GM12878 (cell line): ENCODE data around the gene MIA2. TPM values are rescaled to one million over a fixed set of nuclear protein-coding genes. Genes with fewer than 3 reads are reported as not detected.

Experiments
- ATAC-seq: fragments of 200-7000 bp; cut with Tn5 transposase; 3 replicates; pipeline ENCODE4 v1.9.1; 2020; ENCODE audit warnings: mild to moderate bottlenecking, moderate library complexity
- BruUV-seq: library from RNA; stranded (reverse); fragments of 400-500 nt; replicated peaks from 2 replicates; lab custom pipeline; 2021; lab: Mats Ljungman, UMichigan
- CTCF ChIA-PET: fragments of 300-600 bp; sonication (Branson Sonifier 250); formaldehyde crosslinking; extraction: SDS; loops from one replicate; lab custom pipeline; 2021; ENCODE audit warnings: inconsistent platforms; lab: Yijun Ruan, JAX
- POLR2A ChIA-PET: fragments of 350-600 bp; formaldehyde crosslinking; extraction: SDS; loops from one replicate; lab custom pipeline; 2021; ENCODE audit warnings: inconsistent platforms; lab: Charles Lee
- RAD21 ChIA-PET: fragments of 300-600 bp; sonication (Branson Sonifier 250); formaldehyde crosslinking; loops from one replicate; lab custom pipeline; 2023; ENCODE audit warnings: antibody characterized with exemption; ENCODE audit not compliant: unreplicated experiment; lab: Charles Lee
- SMC1A ChIA-PET: fragments of 300-600 bp; sonication (Branson Sonifier 250); formaldehyde crosslinking; loops from one replicate; lab custom pipeline; 2023; ENCODE audit not compliant: unreplicated experiment, uncharacterized antibody; lab: Charles Lee
- DNase-seq: peaks from one replicate; pipeline ENCODE4 v3.0.0-alpha.2; 2011; ENCODE audit warnings: low read depth, low spot score
- FAIRE-seq: peaks from 3 replicates; lab custom pipeline; 2011; peaks lifted over from hg19 to GRCh38; lab: Jason Lieb, UNC
- H2AFZ ChIP-seq: 2 replicates; pipeline ENCODE4 v1.6.0; 2011; ENCODE audit warnings: low read depth, low read length, control low read depth; ENCODE audit not compliant: control insufficient read depth
- H3K27ac ChIP-seq: 2 replicates; pipeline ENCODE4 v1.5.1; 2011; ENCODE audit warnings: control low read depth; ENCODE audit not compliant: control insufficient read depth, insufficient read depth
- H3K27me3 ChIP-seq, 2 experiments: replicated peaks in 1 of 2; 2 replicates each; pipeline versions ENCODE4 v1.6.0 to v1.6.1; 2011; ENCODE audit warnings: low read length in 1 of 2; ENCODE audit not compliant: control insufficient read depth in 2 of 2, insufficient read depth in 2 of 2
- H3K36me3 ChIP-seq, 2 experiments: 2 replicates each; pipeline ENCODE4 v1.5.1; 2011; ENCODE audit warnings: low read length in 1 of 2; ENCODE audit not compliant: control insufficient read depth in 2 of 2, insufficient read depth in 2 of 2
- H3K4me1 ChIP-seq: 2 replicates; pipeline ENCODE4 v1.6.1; 2011; ENCODE audit warnings: mild to moderate bottlenecking, low read length, moderate library complexity, mixed read lengths; ENCODE audit not compliant: control insufficient read depth, insufficient read depth
- H3K4me2 ChIP-seq: 2 replicates; pipeline ENCODE4 v1.6.0; 2011; ENCODE audit warnings: control low read depth; ENCODE audit not compliant: control insufficient read depth, insufficient read depth
- H3K4me3 ChIP-seq: fragments of 200-600 bp; sonication (generic); 2 replicates; pipeline ENCODE4 v1.5.1; 2016
- H3K79me2 ChIP-seq: 2 replicates; pipeline ENCODE4 v1.6.0; 2011; ENCODE audit warnings: low read length; ENCODE audit not compliant: control insufficient read depth, insufficient read depth
- H3K9ac ChIP-seq: 2 replicates; pipeline ENCODE4 v1.8.0; 2011; ENCODE audit warnings: low read length, control low read depth, mixed read lengths; ENCODE audit not compliant: control insufficient read depth, insufficient read depth
- H3K9me3 ChIP-seq: replicated peaks from 3 replicates; pipeline ENCODE4 v1.5.1; 2011; ENCODE audit warnings: mild to moderate bottlenecking, low read length; ENCODE audit not compliant: control insufficient read depth, insufficient read depth
- H4K20me1 ChIP-seq: 2 replicates; pipeline ENCODE4 v1.6.0; 2011; ENCODE audit not compliant: control insufficient read depth, insufficient read depth
- CEBPZ ChIP-seq: fragments of 150-350 bp; IDR thresholded peaks from 2 replicates; pipeline ENCODE4 v1.6.1; 2016; ENCODE audit warnings: low read depth, low read length
- CHD2 ChIP-seq: IDR thresholded peaks from 2 replicates; pipeline ENCODE4 v1.6.1; 2011; ENCODE audit warnings: low read depth, low read length, improper control_type of control experiment, borderline replicate concordance
- IKZF1 ChIP-seq: fragments of 450-650 bp; conservative IDR thresholded peaks from 2 replicates; pipeline ENCODE4 v1.6.1; 2017; ENCODE audit warnings: antibody characterized with exemption, mild to moderate bottlenecking
- ZNF207 ChIP-seq: fragments of 450-650 bp; IDR thresholded peaks from 2 replicates; pipeline ENCODE4 v1.6.1; 2014; ENCODE audit warnings: antibody characterized with exemption, mild to moderate bottlenecking, borderline replicate concordance
- ZZZ3 ChIP-seq: IDR thresholded peaks from 2 replicates; pipeline ENCODE4 v1.6.1; 2011; ENCODE audit warnings: low read depth; ENCODE audit not compliant: control insufficient read depth, insufficient read length
- in situ Hi-C: fragments of 300-500 bp; cut with MboI; formaldehyde crosslinking; loops from 9 replicates; pipeline ENCODE4 v1.14.3; 2018; ENCODE audit warnings: mixed read lengths
- intact Hi-C: fragments of 100-400 bp; cut with micrococcal nuclease; formaldehyde crosslinking; loops from one replicate; pipeline ENCODE4 v1.14.2; 2022; ENCODE audit not compliant: unreplicated experiment
- polyA plus RNA-seq, 11 experiments: library from polyadenylated mRNA; depleted of rRNA in 4 of 11; unstranded in 6 of 11; stranded (reverse) in 5 of 11; fragments of >200 nt; fragmentation: Nextera tagmentation in 4 of 11; fragmentation: Illumina TruSeq in 1 of 11; extraction: Ambion mirVana in 4 of 11; extraction: Trizol in 1 of 11; gene quantifications; 1 replicate in 1 of 11; 2 replicates in 10 of 11; pipeline versions ENCODE4 v1.2.1 to v1.2.3, GENCODE V29; 2011 to 2016; ENCODE audit warnings: inconsistent platforms in 2 of 11, missing spikeins in 2 of 11, low read depth in 1 of 11
- total RNA-seq, 4 experiments: library from RNA; depleted of rRNA in 3 of 4; stranded (reverse); fragments of >200 nt in 3 of 4; fragmentation: Illumina TruSeq in 1 of 4; extraction: Trizol in 1 of 4; gene quantifications; 2 replicates each; pipeline versions ENCODE4 v1.2.1 to v1.2.3, GENCODE V29; 2013 to 2021
- TF ChIP-seq, protein P1 (sequence below): IDR thresholded peaks from 2 replicates; pipeline ENCODE4 v1.6.1; 2011; ENCODE audit warnings: borderline replicate concordance, low read depth, mild to moderate bottlenecking, moderate library complexity, low read length; ENCODE audit not compliant: insufficient read depth, poor library complexity, severe bottlenecking
- TF ChIP-seq, protein P2 (sequence below): fragments of 450-650 bp; conservative IDR thresholded peaks from 2 replicates; pipeline ENCODE4 v1.6.1; 2017; ENCODE audit warnings: mild to moderate bottlenecking, moderate library complexity

Gene MIA2
- total and polyA plus RNA-seq, 10 of the 15 experiments (the other 5 are each of a cell fraction or from before 2014, with no cell fraction given) = 6.3 to 36.8 (median 17.1) TPM

DNA sequence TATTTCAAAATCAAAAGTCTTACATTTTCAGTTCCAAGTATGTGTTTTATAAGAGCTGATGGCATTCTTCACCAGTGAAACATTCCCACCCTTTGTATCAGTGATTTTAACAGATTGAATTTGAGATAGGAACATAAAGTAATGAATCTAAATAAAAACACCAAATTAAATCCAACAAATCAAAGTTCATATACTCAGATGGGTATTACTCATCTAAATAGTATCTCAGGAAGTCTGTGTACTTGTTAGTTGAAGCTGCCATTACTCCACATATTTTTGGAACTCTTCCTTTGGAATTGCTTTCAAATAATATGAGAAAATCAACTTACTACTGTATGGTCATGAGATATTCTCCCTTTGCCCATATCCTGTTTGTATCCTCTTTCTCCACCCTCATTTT lies 89.1 kb downstream of the MIA2 start:
- Histone ChIP-seq H3K36me3 (peaks cover 0 to 5% of the 10 kb centered on the region in 2 experiments; a peak in 1 of 4 replicates), H3K4me1 (no peaks in the 10 kb centered on the region), H3K9me3 (no peaks in the 10 kb centered on the region), H3K27ac (no peak overlapping the region), H3K4me3 (no peak overlapping the region), H3K27me3 (no peaks in the 10 kb centered on the region), H3K4me2 (no peak overlapping the region), H3K9ac (no peak overlapping the region), H4K20me1 (no peaks in the 10 kb centered on the region), H2AFZ (no peak overlapping the region), H3K79me2 (no peaks in the 10 kb centered on the region)
- ChIA-PET POLR2A (no interaction called here), RAD21 (no interaction called here), SMC1A (interaction anchor here (0.9 kb wide), 1 partner anchor 10 kb away, joined by 3 read pairs; no protein-coding TSS in a partner anchor), CTCF (interaction anchor here (1.8 kb wide), 1 partner anchor 147 kb away, joined by 3 read pairs; no protein-coding TSS in a partner anchor)
- in situ Hi-C loops = no loop called here
- TF ChIP-seq CHD2 (no peak), IKZF1 (no peak), CEBPZ (no peak), ZZZ3 (no peak), ZNF207 (no peak)
- TF ChIP-seq, protein P1, sequence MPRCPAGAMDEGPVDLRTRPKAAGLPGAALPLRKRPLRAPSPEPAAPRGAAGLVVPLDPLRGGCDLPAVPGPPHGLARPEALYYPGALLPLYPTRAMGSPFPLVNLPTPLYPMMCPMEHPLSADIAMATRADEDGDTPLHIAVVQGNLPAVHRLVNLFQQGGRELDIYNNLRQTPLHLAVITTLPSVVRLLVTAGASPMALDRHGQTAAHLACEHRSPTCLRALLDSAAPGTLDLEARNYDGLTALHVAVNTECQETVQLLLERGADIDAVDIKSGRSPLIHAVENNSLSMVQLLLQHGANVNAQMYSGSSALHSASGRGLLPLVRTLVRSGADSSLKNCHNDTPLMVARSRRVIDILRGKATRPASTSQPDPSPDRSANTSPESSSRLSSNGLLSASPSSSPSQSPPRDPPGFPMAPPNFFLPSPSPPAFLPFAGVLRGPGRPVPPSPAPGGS = no peak
- TF ChIP-seq, protein P2, sequence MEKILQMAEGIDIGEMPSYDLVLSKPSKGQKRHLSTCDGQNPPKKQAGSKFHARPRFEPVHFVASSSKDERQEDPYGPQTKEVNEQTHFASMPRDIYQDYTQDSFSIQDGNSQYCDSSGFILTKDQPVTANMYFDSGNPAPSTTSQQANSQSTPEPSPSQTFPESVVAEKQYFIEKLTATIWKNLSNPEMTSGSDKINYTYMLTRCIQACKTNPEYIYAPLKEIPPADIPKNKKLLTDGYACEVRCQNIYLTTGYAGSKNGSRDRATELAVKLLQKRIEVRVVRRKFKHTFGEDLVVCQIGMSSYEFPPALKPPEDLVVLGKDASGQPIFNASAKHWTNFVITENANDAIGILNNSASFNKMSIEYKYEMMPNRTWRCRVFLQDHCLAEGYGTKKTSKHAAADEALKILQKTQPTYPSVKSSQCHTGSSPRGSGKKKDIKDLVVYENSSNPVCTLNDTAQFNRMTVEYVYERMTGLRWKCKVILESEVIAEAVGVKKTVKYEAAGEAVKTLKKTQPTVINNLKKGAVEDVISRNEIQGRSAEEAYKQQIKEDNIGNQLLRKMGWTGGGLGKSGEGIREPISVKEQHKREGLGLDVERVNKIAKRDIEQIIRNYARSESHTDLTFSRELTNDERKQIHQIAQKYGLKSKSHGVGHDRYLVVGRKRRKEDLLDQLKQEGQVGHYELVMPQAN = no peak
- intact Hi-C loops = no loop called here
- BruUV-seq = TSS peak; percentile 38
- peak; percentile 38 for FAIRE-seq
- no peak for DNase-seq
- no peak for ATAC-seq
